ENCODE results near the gene GPR183.

DNA sequence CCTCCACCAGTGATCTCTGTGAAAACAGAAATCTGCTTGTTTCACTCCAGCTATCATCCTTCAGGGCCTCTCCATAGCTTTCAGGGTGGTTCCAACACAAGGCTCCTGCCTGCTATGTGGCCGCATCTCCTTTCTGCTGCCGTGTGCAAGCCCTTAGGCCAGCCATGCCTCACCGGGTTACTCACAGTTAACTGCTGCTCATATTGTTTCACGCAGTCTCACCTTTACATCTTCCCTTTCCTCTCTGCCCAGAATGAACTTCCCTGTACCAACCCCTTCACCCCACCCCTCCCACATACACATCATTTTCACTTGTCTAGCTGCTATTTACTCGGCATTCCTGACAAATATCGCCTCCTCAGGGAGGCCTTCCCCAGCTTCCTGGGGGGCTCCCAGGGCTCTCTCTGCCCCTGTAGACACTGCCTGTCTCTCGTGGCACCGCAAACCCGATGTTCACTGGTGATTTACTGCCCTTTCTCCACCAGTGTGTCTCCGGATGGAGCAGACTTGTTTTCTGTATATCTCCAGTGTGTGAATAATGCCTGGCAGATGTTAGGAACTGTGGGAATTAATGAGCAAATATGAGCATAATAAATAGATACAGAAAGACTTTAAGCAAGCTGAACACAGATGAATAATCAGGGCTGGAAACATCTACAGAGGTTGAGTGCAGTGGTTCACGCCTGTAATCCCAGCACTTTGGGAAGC is 39.3 kb upstream of the GPR183 start:
- TF ChIP-seq, protein P1, sequence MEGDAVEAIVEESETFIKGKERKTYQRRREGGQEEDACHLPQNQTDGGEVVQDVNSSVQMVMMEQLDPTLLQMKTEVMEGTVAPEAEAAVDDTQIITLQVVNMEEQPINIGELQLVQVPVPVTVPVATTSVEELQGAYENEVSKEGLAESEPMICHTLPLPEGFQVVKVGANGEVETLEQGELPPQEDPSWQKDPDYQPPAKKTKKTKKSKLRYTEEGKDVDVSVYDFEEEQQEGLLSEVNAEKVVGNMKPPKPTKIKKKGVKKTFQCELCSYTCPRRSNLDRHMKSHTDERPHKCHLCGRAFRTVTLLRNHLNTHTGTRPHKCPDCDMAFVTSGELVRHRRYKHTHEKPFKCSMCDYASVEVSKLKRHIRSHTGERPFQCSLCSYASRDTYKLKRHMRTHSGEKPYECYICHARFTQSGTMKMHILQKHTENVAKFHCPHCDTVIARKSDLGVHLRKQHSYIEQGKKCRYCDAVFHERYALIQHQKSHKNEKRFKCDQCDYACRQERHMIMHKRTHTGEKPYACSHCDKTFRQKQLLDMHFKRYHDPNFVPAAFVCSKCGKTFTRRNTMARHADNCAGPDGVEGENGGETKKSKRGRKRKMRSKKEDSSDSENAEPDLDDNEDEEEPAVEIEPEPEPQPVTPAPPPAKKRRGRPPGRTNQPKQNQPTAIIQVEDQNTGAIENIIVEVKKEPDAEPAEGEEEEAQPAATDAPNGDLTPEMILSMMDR (conservative IDR thresholded peaks at IDR 0.05 in 1 of 2, IDR thresholded peaks at IDR 0.05 in 1 of 2; ENCODE audit: extremely low read depth in 1 of 2, insufficient read depth in 1 of 2, low read depth in 1 of 2, low read length in 2 of 2), result no peak
- TF ChIP-seq EZH2 (IDR thresholded peaks at IDR 0.05; ENCODE audit: borderline replicate concordance, low read length), result no peak

Data from mammary epithelial cell (primary cell).